Peyer's patch (tissue), 4 donors: ENCODE data around the gene RNASE7.

ENCODE experiments used
- POLR2A ChIP-seq, 2 donors: fragments of 450-650 bp; IDR thresholded peaks; one replicate each; pipeline ENCODE4 v1.5.1; 2017; ENCODE audit warnings: antibody characterized with exemption in 2 of 2, mild to moderate bottlenecking in 2 of 2, moderate library complexity in 2 of 2
- TF ChIP-seq, protein P1 (sequence below), 6 experiments: fragments of 450-650 bp in 4 of 6; fragments of 200-600 bp in 2 of 6; sonication (generic) in 1 of 6; IDR thresholded peaks; one replicate each; pipeline ENCODE4 v1.5.1; 2017 to 2019; ENCODE audit warnings: antibody characterized with exemption in 6 of 6, mild to moderate bottlenecking in 3 of 6, moderate library complexity in 1 of 6

DNA sequence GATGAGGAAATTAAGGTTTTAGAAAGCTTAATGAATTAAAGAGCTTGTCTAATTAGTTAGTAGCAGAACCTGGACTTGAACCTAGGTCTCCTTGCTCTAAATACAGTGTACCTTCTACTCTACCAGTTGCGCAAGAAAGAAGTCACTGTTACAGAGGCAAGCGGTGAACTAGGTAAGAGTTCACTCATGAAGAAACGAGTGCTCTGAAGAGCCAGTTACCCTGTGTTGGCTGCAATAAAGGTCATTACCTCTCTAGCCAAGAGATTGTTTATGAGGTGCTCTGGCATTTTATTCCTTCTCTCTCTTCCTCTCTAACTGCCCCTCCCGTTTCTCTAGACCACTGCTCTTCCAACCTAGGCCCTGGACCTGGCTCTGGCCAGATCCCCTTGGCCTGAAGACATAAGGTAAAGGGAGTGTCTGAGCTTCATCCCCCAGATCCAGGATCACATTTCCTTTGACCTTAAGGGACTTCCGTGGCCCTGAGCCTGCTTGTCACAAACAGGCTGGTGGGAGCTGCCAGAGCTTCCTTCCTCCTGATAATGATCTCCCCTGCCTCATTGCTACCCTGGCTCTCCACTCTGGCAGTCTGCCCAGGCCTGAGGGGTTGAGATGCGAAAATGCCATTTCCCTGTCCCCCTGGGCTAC lies 1.9 kb downstream of the RNASE7 start:
- TF ChIP-seq, protein P1, sequence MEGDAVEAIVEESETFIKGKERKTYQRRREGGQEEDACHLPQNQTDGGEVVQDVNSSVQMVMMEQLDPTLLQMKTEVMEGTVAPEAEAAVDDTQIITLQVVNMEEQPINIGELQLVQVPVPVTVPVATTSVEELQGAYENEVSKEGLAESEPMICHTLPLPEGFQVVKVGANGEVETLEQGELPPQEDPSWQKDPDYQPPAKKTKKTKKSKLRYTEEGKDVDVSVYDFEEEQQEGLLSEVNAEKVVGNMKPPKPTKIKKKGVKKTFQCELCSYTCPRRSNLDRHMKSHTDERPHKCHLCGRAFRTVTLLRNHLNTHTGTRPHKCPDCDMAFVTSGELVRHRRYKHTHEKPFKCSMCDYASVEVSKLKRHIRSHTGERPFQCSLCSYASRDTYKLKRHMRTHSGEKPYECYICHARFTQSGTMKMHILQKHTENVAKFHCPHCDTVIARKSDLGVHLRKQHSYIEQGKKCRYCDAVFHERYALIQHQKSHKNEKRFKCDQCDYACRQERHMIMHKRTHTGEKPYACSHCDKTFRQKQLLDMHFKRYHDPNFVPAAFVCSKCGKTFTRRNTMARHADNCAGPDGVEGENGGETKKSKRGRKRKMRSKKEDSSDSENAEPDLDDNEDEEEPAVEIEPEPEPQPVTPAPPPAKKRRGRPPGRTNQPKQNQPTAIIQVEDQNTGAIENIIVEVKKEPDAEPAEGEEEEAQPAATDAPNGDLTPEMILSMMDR (IDR thresholded peaks at IDR 0.05) = no peak
- no peak for TF ChIP-seq POLR2A (IDR thresholded peaks at IDR 0.05)
